Duodenal mucosa (tissue), 2 donors: Measurements from ENCODE around the gene HAUS1.
"Not testable (repeated sequence)": the region's sequence is repeated elsewhere in the genome, so short reads cannot be mapped to it uniquely, and the experiment has no call there.

ENCODE experiments used
- H3K27ac ChIP-seq: one replicate; pipeline ENCODE4 v1.7.0; 2013; ENCODE audit warnings: low read depth, low read length
- H3K27me3 ChIP-seq, 2 donors: one replicate each; pipeline ENCODE4 v1.7.0; 2013; ENCODE audit warnings: low read length in 2 of 2, control low read depth in 1 of 2; ENCODE audit not compliant: insufficient read depth in 2 of 2, control insufficient read depth in 1 of 2
- H3K36me3 ChIP-seq, 2 donors: one replicate each; pipeline ENCODE4 v1.7.0; 2013; ENCODE audit warnings: low read length in 2 of 2, control low read depth in 1 of 2; ENCODE audit not compliant: insufficient read depth in 2 of 2, control insufficient read depth in 1 of 2
- H3K4me1 ChIP-seq, 2 donors: one replicate each; pipeline ENCODE4 v1.7.0; 2013; ENCODE audit warnings: low read length in 2 of 2, control low read depth in 1 of 2; ENCODE audit not compliant: insufficient read depth in 2 of 2, control insufficient read depth in 1 of 2
- H3K4me3 ChIP-seq, 2 donors: one replicate each; pipeline ENCODE4 v1.7.0; 2013; ENCODE audit warnings: low read length in 2 of 2, low read depth in 1 of 2
- H3K9ac ChIP-seq, 2 donors: one replicate each; pipeline ENCODE4 v1.7.0; 2013; ENCODE audit warnings: low read length in 2 of 2, low read depth in 1 of 2
- H3K9me3 ChIP-seq, 2 donors: one replicate each; pipeline ENCODE4 v1.7.0; 2013; ENCODE audit warnings: low read length in 2 of 2, control low read depth in 1 of 2; ENCODE audit not compliant: control insufficient read depth in 1 of 2

The HAUS1 gene

DNA sequence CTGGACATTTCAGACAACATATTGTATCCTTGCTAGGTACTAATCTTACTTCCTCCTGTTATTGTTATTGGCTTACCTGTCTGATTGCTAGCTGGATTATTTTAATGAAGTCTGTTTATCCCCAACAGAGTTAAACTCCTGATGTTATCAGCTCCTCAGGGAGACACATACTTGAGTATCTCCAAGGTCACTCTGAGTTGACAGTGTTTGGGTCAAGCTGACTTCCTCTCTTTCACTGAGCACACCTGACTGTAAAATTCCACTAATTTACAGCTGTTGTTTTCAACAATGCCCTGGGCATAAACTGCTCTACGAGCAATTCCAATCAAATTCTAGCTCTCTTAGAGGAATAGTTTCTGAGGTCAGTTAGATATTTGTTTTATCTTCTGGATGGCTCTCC is 9.6 kb downstream of the HAUS1 start:
- Histone ChIP-seq H3K27me3 (no peaks in the 10 kb centered on the region), H3K36me3 (peaks cover 10 to 11% of the 10 kb centered on the region in 2 donors)

DNA sequence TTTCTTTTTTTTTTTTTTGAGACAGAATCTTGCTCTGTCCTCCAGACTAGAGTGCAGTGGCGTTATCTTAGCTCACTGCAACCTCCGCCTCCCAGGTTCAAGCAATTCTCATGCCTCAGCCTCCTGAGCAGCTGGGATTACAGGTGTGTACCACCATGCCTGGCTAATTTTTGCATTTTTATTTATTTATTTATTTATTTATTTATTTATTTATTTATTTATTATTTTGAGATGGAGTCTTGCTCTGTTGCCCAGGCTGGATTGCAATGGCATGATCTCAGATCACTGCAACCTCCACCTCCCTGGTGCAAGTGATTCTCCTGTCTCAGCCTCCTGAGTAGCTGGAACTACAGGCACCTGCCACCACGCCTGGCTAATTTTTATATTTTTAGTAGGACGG is 22.4 kb downstream of the HAUS1 start:
- H3K9me3 ChIP-seq, H3K27me3 ChIP-seq, H3K4me1 ChIP-seq, H3K27ac ChIP-seq, H3K9ac ChIP-seq, H3K4me3 ChIP-seq: not testable (repeated sequence)
- H3K36me3 ChIP-seq, result peaks cover 12 to 21% of the 10 kb centered on the region in 2 donors

More for the DNA sequence above, 9.6 kb downstream of the HAUS1 start:
- Histone ChIP-seq H3K4me1 (no peaks in the 10 kb centered on the region), H3K9ac (no peak overlapping the region), H3K9me3 (no peaks in the 10 kb centered on the region), H3K27ac (no peak overlapping the region), H3K4me3 (no peak overlapping the region)

DNA sequence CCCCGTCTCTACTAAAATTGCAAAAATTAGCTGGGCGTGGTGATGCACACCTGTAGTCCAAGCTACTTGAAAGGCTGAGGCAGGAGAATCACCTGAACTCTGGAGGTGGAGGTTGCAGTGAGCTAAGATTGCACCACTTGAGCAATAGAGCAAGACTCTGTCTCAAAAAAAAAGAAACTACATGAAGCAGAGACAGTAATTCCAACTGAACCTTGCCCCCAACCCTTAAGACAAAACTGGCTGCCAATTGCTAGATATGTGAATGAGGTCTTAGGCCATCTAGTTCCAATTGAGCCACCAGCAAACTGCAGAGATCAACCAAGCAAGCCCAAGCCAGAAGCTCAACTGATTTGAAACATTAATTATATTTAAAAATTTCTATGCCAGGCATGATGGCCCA is 25.9 kb downstream of the HAUS1 start:
- no peak overlapping the region for H3K4me3 ChIP-seq
- no peak overlapping the region for H3K27ac ChIP-seq
- peaks cover 0 to 21% of the 10 kb centered on the region in 2 donors for H3K36me3 ChIP-seq
- H3K27me3 ChIP-seq, result no peaks in the 10 kb centered on the region
- H3K9ac ChIP-seq, result no peak overlapping the region
- H3K9me3 ChIP-seq, result no peaks in the 10 kb centered on the region
- no peaks in the 10 kb centered on the region for H3K4me1 ChIP-seq

DNA sequence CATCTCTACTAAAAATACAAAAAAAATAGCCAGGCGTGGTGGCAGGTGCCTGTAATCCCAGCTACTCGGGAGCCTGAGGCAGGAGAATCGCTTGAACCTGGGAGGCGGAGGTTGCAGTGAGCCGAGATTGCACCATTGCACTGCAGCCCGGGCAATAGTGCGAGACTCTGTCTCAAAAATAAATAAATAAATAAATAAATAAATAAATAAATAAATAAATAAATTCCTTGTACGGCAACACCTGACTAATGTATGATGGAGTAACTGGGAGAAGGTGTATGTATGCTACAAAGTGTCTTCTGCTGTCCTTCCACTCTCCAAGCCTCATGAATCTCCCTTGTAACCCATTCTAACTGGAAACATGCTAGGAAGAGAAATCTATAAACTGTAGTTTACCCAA is 26.4 kb downstream of the HAUS1 start:
- not testable (repeated sequence) for H3K4me1 ChIP-seq, H3K9me3 ChIP-seq
- H3K36me3 ChIP-seq, result peaks cover 0 to 21% of the 10 kb centered on the region in 2 donors

DNA sequence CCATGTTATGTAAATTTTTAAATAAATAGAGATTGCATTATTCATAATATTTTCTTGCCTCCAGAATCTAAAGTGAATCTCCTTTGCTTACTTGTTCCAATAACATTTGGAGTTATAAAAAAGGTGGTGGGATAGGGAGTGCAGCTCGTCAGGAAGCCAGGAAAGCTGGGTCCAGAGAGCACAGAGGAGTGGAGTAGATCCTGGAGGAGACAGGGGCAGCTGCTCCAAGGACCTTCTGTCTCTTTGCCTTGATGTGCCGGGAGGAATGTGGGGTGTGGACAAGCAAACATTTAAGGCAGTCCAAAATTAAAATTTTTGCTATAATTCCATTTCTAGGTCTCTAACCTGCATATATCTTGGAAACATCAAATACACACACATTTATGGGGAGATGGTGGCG is 29.3 kb downstream of the HAUS1 start:
- Histone ChIP-seq H3K9ac (no peak overlapping the region), H3K4me1 (no peaks in the 10 kb centered on the region)

More for the DNA sequence above, 26.4 kb downstream of the HAUS1 start:
- H3K9ac ChIP-seq, H3K27me3 ChIP-seq, H3K27ac ChIP-seq, H3K4me3 ChIP-seq: not testable (repeated sequence)

DNA sequence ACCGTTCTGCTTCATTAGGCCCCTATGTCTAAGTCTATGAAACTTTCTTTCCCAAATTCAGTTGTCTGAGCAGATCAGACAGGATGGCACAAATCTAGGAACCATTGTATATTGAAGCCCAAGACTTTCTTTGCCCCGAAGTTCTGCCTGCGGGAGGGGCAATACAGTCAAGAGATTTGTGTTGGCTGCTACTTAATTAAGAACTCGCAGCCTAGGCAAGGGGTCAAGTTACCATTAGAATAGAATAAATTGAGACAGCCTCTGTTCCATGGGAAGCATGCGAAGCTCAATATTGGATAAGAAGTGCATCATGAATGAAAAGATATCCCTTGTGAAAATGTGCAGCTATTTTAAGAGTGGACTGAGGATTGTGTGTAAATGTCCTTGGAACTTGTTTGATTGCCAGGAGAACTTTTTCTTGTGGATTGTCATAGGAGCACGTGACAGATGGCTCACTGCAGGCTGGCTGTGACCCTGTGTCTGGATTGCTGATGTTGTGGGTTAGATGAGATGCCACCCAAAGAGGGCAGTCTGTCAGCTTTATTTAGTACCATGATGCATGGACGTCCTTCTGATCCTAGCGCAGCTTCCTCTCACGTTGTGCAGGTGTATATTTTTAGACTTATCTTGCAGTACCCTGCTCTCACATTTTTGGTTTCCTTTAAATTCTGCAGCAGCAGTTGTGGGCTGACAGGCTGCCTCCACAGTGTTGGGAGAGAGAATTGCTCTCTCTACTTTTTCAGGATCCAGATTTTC is 30.9 kb downstream of the HAUS1 start:
- H3K9ac ChIP-seq, result no peak overlapping the region
- no peaks in the 10 kb centered on the region for H3K9me3 ChIP-seq
- H3K27me3 ChIP-seq, result no peaks in the 10 kb centered on the region
- no peaks in the 10 kb centered on the region for H3K4me1 ChIP-seq
- H3K36me3 ChIP-seq, result peaks cover 0 to 5% of the 10 kb centered on the region in 2 donors
- H3K4me3 ChIP-seq, result no peak overlapping the region
- H3K27ac ChIP-seq, result no peak overlapping the region

More for the DNA sequence above, 29.3 kb downstream of the HAUS1 start:
- H3K27me3 ChIP-seq, result no peaks in the 10 kb centered on the region
- no peak overlapping the region for H3K4me3 ChIP-seq
- H3K36me3 ChIP-seq, result peaks cover 0 to 16% of the 10 kb centered on the region in 2 donors
- H3K9me3 ChIP-seq, result no peaks in the 10 kb centered on the region
- H3K27ac ChIP-seq, result no peak overlapping the region

DNA sequence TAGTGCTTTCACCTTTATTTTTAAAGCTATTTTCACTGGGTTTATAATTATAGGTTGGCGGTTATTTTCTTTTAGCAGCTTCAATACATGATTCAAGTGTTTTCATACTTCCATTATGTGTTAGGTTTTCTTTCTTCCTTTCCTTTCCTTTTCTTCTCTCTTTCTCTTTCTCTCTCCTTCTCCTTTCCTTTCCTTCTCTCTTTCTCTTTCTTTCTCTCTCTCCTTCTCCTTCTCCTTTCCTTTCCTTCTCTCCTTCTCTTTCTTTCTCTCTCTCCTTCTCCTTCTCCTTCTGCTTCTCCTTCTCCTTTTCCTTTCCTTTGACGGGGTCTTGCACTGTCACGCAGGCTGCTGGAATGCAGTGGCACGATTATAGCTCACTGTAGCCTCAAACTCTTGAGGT is 36.0 kb downstream of the HAUS1 start:
- Histone ChIP-seq H3K9me3 (no peaks in the 10 kb centered on the region), H3K27me3 (no peaks in the 10 kb centered on the region), H3K27ac (no peak overlapping the region), H3K4me1 (no peaks in the 10 kb centered on the region), H3K36me3 (no peaks in the 10 kb centered on the region), H3K4me3 (no peak overlapping the region), H3K9ac (no peak overlapping the region)

DNA sequence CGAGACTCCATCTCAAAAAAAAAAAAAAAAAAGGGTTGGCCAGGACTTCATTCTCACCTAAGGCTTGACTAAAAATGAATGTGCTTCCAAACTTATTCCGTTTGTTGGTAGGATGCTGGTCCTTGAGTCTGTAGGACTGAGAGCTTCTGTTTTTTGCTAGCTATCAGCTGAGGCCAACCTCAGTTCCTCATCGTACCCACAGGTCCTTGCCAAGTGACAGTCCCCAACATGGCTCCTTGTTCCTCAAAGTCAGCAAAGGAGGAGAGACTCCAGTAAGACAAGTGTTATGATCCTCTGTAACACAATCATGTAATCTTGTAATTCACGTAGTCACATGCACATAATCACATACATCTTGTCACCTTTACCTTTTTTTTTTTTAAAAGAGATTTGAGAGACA is 37.0 kb downstream of the HAUS1 start:
- H3K36me3 ChIP-seq, result no peaks in the 10 kb centered on the region

DNA sequence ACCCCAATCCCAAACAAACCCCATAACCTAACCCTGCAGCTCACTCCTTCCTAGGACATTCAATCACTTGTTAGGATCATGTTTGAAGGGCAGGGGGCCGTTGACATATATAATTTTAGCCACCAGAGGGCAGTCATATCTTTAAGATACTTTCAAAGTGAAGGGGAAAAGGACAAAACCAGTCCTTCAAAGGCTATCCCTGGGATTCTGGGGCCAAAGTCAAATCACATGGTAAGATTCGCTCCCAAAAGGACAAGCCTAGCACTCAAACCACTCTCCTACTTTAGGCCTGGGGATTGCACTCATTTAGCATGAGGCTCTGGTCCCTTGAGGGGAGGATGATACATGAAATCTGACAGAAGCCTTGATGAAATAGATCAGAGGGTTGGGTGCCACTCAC is 44.6 kb downstream of the HAUS1 start:
- Histone ChIP-seq H3K27me3 (no peaks in the 10 kb centered on the region), H3K9me3 (no peaks in the 10 kb centered on the region), H3K4me1 (peaks cover 0 to 2% of the 10 kb centered on the region in 2 donors)

More for the DNA sequence above, 37.0 kb downstream of the HAUS1 start:
- Histone ChIP-seq H3K4me1 (no peaks in the 10 kb centered on the region), H3K4me3 (no peak overlapping the region), H3K27me3 (no peaks in the 10 kb centered on the region), H3K27ac (no peak overlapping the region), H3K9ac (no peak overlapping the region), H3K9me3 (no peaks in the 10 kb centered on the region)

DNA sequence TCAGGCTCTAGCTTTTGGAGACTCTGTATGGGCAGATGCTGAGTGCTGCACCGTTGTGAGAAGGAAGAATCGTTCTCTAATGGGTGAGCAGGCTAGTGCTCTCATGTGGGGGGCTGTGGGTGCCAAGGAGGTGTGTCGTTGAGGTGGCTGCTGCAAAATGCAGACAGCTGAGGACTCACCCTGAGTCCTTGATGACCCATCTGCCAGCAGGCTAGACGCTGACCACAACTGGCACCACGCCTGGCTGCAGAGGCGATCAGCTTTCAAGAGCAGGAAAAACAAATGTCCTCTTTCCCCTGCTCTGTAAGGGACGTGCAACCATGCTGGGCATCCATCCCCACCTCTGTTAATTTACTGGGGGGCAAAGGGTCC is 48.2 kb downstream of the HAUS1 start:
- H3K4me3 ChIP-seq, result no peak overlapping the region
- no peak overlapping the region for H3K27ac ChIP-seq
- H3K36me3 ChIP-seq, result no peaks in the 10 kb centered on the region
- no peaks in the 10 kb centered on the region for H3K9me3 ChIP-seq
- H3K9ac ChIP-seq, result no peak overlapping the region
- no peaks in the 10 kb centered on the region for H3K27me3 ChIP-seq
- peaks cover 0 to 2% of the 10 kb centered on the region in 2 donors for H3K4me1 ChIP-seq

More for the DNA sequence above, 44.6 kb downstream of the HAUS1 start:
- no peak overlapping the region for H3K9ac ChIP-seq
- no peak overlapping the region for H3K27ac ChIP-seq
- H3K36me3 ChIP-seq, result no peaks in the 10 kb centered on the region
- H3K4me3 ChIP-seq, result no peak overlapping the region
